Liver (tissue), 9 donors: Measurements from ENCODE around the gene ERGIC1. TPM values are rescaled to one million over a fixed set of nuclear protein-coding genes. Genes with fewer than 3 reads are reported as not detected.

ENCODE experiments used
- DNase-seq: peaks from one replicate; pipeline ENCODE4 v3.0.0-alpha.2; 2017; ENCODE audit warnings: low spot score
- H3K27ac ChIP-seq, 2 donors: one replicate each; pipeline ENCODE4 v1.7.0; 2013; ENCODE audit warnings: inconsistent platforms in 2 of 2, low read length in 2 of 2, control low read depth in 1 of 2, low read depth in 1 of 2, mild to moderate bottlenecking in 1 of 2
- H3K27me3 ChIP-seq, 4 donors: one replicate each; pipeline versions ENCODE4 v1.6.1 to v1.7.0; 2013; ENCODE audit warnings: low read length in 3 of 4, inconsistent platforms in 1 of 4, mild to moderate bottlenecking in 1 of 4, moderate library complexity in 1 of 4; ENCODE audit not compliant: control insufficient read depth in 4 of 4, insufficient read depth in 4 of 4
- H3K36me3 ChIP-seq, 4 donors: one replicate each; pipeline versions ENCODE4 v1.6.1 to v1.7.0; 2013; ENCODE audit warnings: low read length in 3 of 4, mild to moderate bottlenecking in 3 of 4, low read depth in 1 of 4, moderate library complexity in 1 of 4; ENCODE audit not compliant: control insufficient read depth in 4 of 4, insufficient read depth in 3 of 4
- H3K4me1 ChIP-seq, 4 donors: one replicate each; pipeline versions ENCODE4 v1.6.1 to v1.7.0; 2013; ENCODE audit warnings: low read length in 3 of 4, mild to moderate bottlenecking in 3 of 4, moderate library complexity in 1 of 4; ENCODE audit not compliant: control insufficient read depth in 4 of 4, insufficient read depth in 4 of 4
- H3K4me3 ChIP-seq, 3 donors: one replicate each; pipeline versions ENCODE4 v1.6.1 to v1.7.0; 2013; ENCODE audit warnings: low read length in 3 of 3, control low read depth in 1 of 3, low read depth in 1 of 3, mild to moderate bottlenecking in 1 of 3
- H3K9ac ChIP-seq, 2 donors: one replicate each; pipeline ENCODE4 v1.7.0; 2013; ENCODE audit warnings: low read length in 2 of 2, mild to moderate bottlenecking in 2 of 2, moderate library complexity in 2 of 2, control low read depth in 1 of 2, low read depth in 1 of 2
- H3K9me3 ChIP-seq, 4 donors: one replicate each; pipeline versions ENCODE4 v1.6.1 to v1.7.0; 2013; ENCODE audit warnings: low read length in 3 of 4; ENCODE audit not compliant: control insufficient read depth in 4 of 4
- ATF3 ChIP-seq: IDR thresholded peaks from 2 replicates; pipeline ENCODE4 v1.6.1; 2016; ENCODE audit warnings: antibody characterized with exemption
- CTCF ChIP-seq: fragments of 150-350 bp; IDR thresholded peaks from 2 replicates; pipeline ENCODE4 v1.5.1; 2017; ENCODE audit warnings: improper control_type of control experiment, low read depth, low read length; ENCODE audit not compliant: missing input control
- EGR1 ChIP-seq, 2 donors: IDR thresholded peaks; 2 replicates each; pipeline ENCODE4 v1.6.1; 2016 to 2018; ENCODE audit warnings: antibody characterized with exemption in 2 of 2, low read depth in 2 of 2
- FOXA1 ChIP-seq: IDR thresholded peaks from 2 replicates; pipeline ENCODE4 v1.6.1; 2016; ENCODE audit warnings: antibody characterized with exemption
- FOXA2 ChIP-seq: IDR thresholded peaks from 2 replicates; pipeline ENCODE4 v1.6.1; 2016; ENCODE audit warnings: antibody characterized with exemption
- GABPA ChIP-seq, 2 donors: IDR thresholded peaks in 1 of 2; conservative IDR thresholded peaks in 1 of 2; 2 replicates each; pipeline ENCODE4 v1.6.1; 2016; ENCODE audit warnings: antibody characterized with exemption in 2 of 2, mild to moderate bottlenecking in 1 of 2, moderate library complexity in 1 of 2
- HNF4A ChIP-seq, 2 donors: conservative IDR thresholded peaks; 2 replicates each; pipeline ENCODE4 v1.6.1; 2016; ENCODE audit warnings: antibody characterized with exemption in 2 of 2, mild to moderate bottlenecking in 2 of 2
- JUND ChIP-seq, 2 donors: IDR thresholded peaks; 2 replicates each; pipeline ENCODE4 v1.6.1; 2016; ENCODE audit warnings: antibody characterized with exemption in 2 of 2
- NR2F2 ChIP-seq: IDR thresholded peaks from 2 replicates; pipeline ENCODE4 v1.6.1; 2016; ENCODE audit warnings: antibody characterized with exemption
- RAD21 ChIP-seq, 2 donors: IDR thresholded peaks; 2 replicates each; pipeline ENCODE4 v1.6.1; 2016; ENCODE audit warnings: antibody characterized with exemption in 2 of 2, mild to moderate bottlenecking in 2 of 2
- REST ChIP-seq: IDR thresholded peaks from 2 replicates; pipeline ENCODE4 v1.6.1; 2016; ENCODE audit warnings: antibody characterized with exemption, mild to moderate bottlenecking
- RXRA ChIP-seq, 2 donors: IDR thresholded peaks; 2 replicates each; pipeline ENCODE4 v1.6.1; 2017 to 2018; ENCODE audit warnings: antibody characterized with exemption in 2 of 2, mild to moderate bottlenecking in 1 of 2
- SP1 ChIP-seq: IDR thresholded peaks from 2 replicates; pipeline ENCODE4 v1.6.1; 2018; ENCODE audit warnings: antibody characterized with exemption, mild to moderate bottlenecking
- TAF1 ChIP-seq: conservative IDR thresholded peaks from 2 replicates; pipeline ENCODE4 v1.6.1; 2016; ENCODE audit warnings: antibody characterized with exemption, mild to moderate bottlenecking
- ZBTB33 ChIP-seq: IDR thresholded peaks from 2 replicates; pipeline ENCODE4 v1.6.1; 2016; ENCODE audit warnings: antibody characterized with exemption
- WGBS: extraction: QIAGEN DNeasy Blood & Tissue Kit; methylation state at CpG from one replicate; pipeline ENCODE4 v1.1.7; 2013; 5-methylcytosine and 5-hydroxymethylcytosine counted together
- polyA plus RNA-seq, 2 donors: library from polyadenylated mRNA; stranded (reverse) in 1 of 2; unstranded in 1 of 2; fragments of 200-250 nt in 1 of 2; fragments of >200 nt in 1 of 2; fragmentation: Nextera tagmentation in 1 of 2; extraction: Ambion mirVana in 1 of 2; gene quantifications; one replicate each; pipeline versions ENCODE4 v1.2.1 to v1.2.3, GENCODE V29; 2013 to 2015
- total RNA-seq, 2 donors: library from RNA; depleted of rRNA; stranded (reverse); fragments of >200 nt; gene quantifications; one replicate each; pipeline ENCODE4 v1.2.3, GENCODE V29; 2014
- donor health status: healthy.
- donor health status: healthy.
- donor health status: healthy.
- donor health status: healthy.
- donor health status: healthy.

ERGIC1 gene
- total and polyA plus RNA-seq, 4 donors: 45.4 to 155 (median 101) TPM

- no peak for TF ChIP-seq ZBTB33
Observed at GRCh38 chr5:172918421-172919371, 84.6 kb downstream of the ERGIC1 start (continued).

GRCh38 chr5:172919525-172920446 lies 85.7 kb downstream of the ERGIC1 start:
- no peak overlapping the region for H3K27ac ChIP-seq

More at GRCh38 chr5:172919525-172920446, 85.7 kb downstream of the ERGIC1 start:
- H3K4me1 ChIP-seq: no peaks in the 10 kb centered on the region
- H3K4me3 ChIP-seq: no peak overlapping the region
- H3K27me3 ChIP-seq: no peaks in the 10 kb centered on the region
- 84% methylated on average over 16 of the region's 16 CpGs for WGBS
- TF ChIP-seq JUND (IDR thresholded peaks at IDR 0.05) (no peak), EGR1 (IDR thresholded peaks at IDR 0.05; ENCODE audit: low read depth in 2 of 2) (no peak), RAD21 (IDR thresholded peaks at IDR 0.05) (no peak), NR2F2 (no peak), ATF3 (no peak), REST (no peak), RXRA (IDR thresholded peaks at IDR 0.05) (no peak), TAF1 (no peak), SP1 (no peak), CTCF (no peak), GABPA (IDR thresholded peaks at IDR 0.05 in 1 of 2, conservative IDR thresholded peaks at IDR 0.05 in 1 of 2) (no peak), FOXA2 (no peak), FOXA1 (no peak), ZBTB33 (no peak), HNF4A (conservative IDR thresholded peaks at IDR 0.05) (no peak)
- no peak for DNase-seq
- H3K36me3 ChIP-seq: peaks cover 14 to 42% (median 29%) of the 10 kb centered on the region in 4 donors
- H3K9me3 ChIP-seq: no peaks in the 10 kb centered on the region
- H3K9ac ChIP-seq: no peak overlapping the region
